WTC11 (cell line): ENCODE data around the gene GPRC5C. TPM values are rescaled to one million over a fixed set of nuclear protein-coding genes. Genes with fewer than 3 reads are reported as not detected.

Source experiments
- ATAC-seq: fragments of 200-7000 bp; cut with Tn5 transposase; 2 replicates; pipeline ENCODE4 v1.10.0; 2021; ENCODE audit warnings: mild to moderate bottlenecking, moderate library complexity
- CTCF ChIA-PET: fragments of 300-600 bp; sonication (Branson Sonifier 250); formaldehyde crosslinking; loops from one replicate; lab custom pipeline; 2021; ENCODE audit warnings: antibody characterized with exemption; lab: Charles Lee
- POLR2A ChIA-PET: fragments of 350-600 bp; sonication (Branson Sonifier 250); formaldehyde crosslinking; loops from one replicate; lab custom pipeline; 2021; ENCODE audit warnings: antibody characterized with exemption; lab: Charles Lee
- DNase-seq: peaks from one replicate; pipeline ENCODE4 v3.0.0; 2021; ENCODE audit warnings: low spot score
- H3K27ac Mint-ChIP-seq: 2 replicates; pipeline ENCODE4 v1.8.0; 2021; ENCODE audit warnings: mixed read lengths
- H3K27me3 Mint-ChIP-seq: 2 replicates; pipeline ENCODE4 v1.8.0; 2021; ENCODE audit warnings: low read depth, mild to moderate bottlenecking, moderate library complexity, mixed read lengths
- H3K36me3 Mint-ChIP-seq: 2 replicates; pipeline ENCODE4 v1.8.0; 2021; ENCODE audit warnings: mixed read lengths
- H3K4me1 Mint-ChIP-seq: 2 replicates; pipeline ENCODE4 v1.8.0; 2022; ENCODE audit warnings: mixed read lengths
- H3K4me3 Mint-ChIP-seq: 2 replicates; pipeline ENCODE4 v1.8.0; 2021; ENCODE audit warnings: mild to moderate bottlenecking, moderate library complexity, mixed read lengths
- H3K9me3 Mint-ChIP-seq: 2 replicates; pipeline ENCODE4 v1.8.0; 2021; ENCODE audit warnings: mixed read lengths
- ATF2 ChIP-seq: sonication (generic); formaldehyde crosslinking; IDR thresholded peaks from 2 replicates; pipeline ENCODE4 v1.8.1; 2022; ENCODE audit warnings: low read depth, missing genetic modification reagents, borderline replicate concordance
- CTCF ChIP-seq: fragments of 200-600 bp; IDR thresholded peaks from 2 replicates; pipeline ENCODE4 v1.8.0; 2022; ENCODE audit warnings: antibody characterized with exemption
- FOXK1 ChIP-seq: sonication (generic); formaldehyde crosslinking; IDR thresholded peaks from 2 replicates; pipeline ENCODE4 v1.8.0; 2022; ENCODE audit warnings: mild to moderate bottlenecking, moderate library complexity, missing genetic modification reagents
- FOXP4 ChIP-seq: sonication (generic); formaldehyde crosslinking; IDR thresholded peaks from 2 replicates; pipeline ENCODE4 v1.8.0; 2022; ENCODE audit warnings: mild to moderate bottlenecking, missing genetic modification reagents
- GTF2I ChIP-seq: fragments of 250-450 bp; sonication (Bioruptor Pico); conservative IDR thresholded peaks from 2 replicates; pipeline ENCODE4 v1.4.0; 2021; ENCODE audit warnings: mild to moderate bottlenecking
- IRF2 ChIP-seq: sonication (generic); formaldehyde crosslinking; IDR thresholded peaks from 2 replicates; pipeline ENCODE4 v1.8.0; 2022; ENCODE audit warnings: low read depth, missing genetic modification reagents, borderline replicate concordance
- JAZF1 ChIP-seq: fragments of 250-450 bp; sonication (Bioruptor Pico); IDR thresholded peaks from 2 replicates; pipeline ENCODE4 v1.9.0; 2021; ENCODE audit warnings: moderate library complexity, mild to moderate bottlenecking, inconsistent platforms
- MAX ChIP-seq: sonication (generic); formaldehyde crosslinking; IDR thresholded peaks from 2 replicates; pipeline ENCODE4 v1.8.0; 2022; ENCODE audit warnings: mild to moderate bottlenecking, missing genetic modification reagents
- MYBL2 ChIP-seq: sonication (generic); formaldehyde crosslinking; IDR thresholded peaks from 2 replicates; pipeline ENCODE4 v1.8.1; 2023; ENCODE audit warnings: mild to moderate bottlenecking, moderate library complexity, missing genetic modification reagents
- NFE2L1 ChIP-seq: sonication (generic); formaldehyde crosslinking; IDR thresholded peaks from 2 replicates; pipeline ENCODE4 v1.8.1; 2023; ENCODE audit warnings: missing genetic modification reagents
- NR1H2 ChIP-seq: sonication (generic); formaldehyde crosslinking; IDR thresholded peaks from 2 replicates; pipeline ENCODE4 v1.9.0; 2021; ENCODE audit warnings: mild to moderate bottlenecking, moderate library complexity, missing genetic modification reagents
- RORB ChIP-seq: fragments of 250-450 bp; sonication (Bioruptor Pico); IDR thresholded peaks from 2 replicates; pipeline ENCODE4 v1.9.0; 2021; ENCODE audit warnings: mild to moderate bottlenecking
- ZNF138 ChIP-seq: sonication (generic); formaldehyde crosslinking; conservative IDR thresholded peaks from 2 replicates; pipeline ENCODE4 v1.8.1; 2022; ENCODE audit warnings: mild to moderate bottlenecking, moderate library complexity, missing genetic modification reagents
- ZNF232 ChIP-seq: sonication (generic); formaldehyde crosslinking; IDR thresholded peaks from 2 replicates; pipeline ENCODE4 v1.8.0; 2022; ENCODE audit warnings: mild to moderate bottlenecking, missing genetic modification reagents
- ZNF317 ChIP-seq: sonication (generic); formaldehyde crosslinking; IDR thresholded peaks from 2 replicates; pipeline ENCODE4 v1.8.1; 2023; ENCODE audit warnings: low read depth, mild to moderate bottlenecking, moderate library complexity, missing genetic modification reagents, borderline replicate concordance
- ZNF416 ChIP-seq: fragments of 250-450 bp; sonication (Bioruptor Pico); IDR thresholded peaks from 2 replicates; pipeline ENCODE4 v1.9.0; 2021; ENCODE audit warnings: mild to moderate bottlenecking, inconsistent platforms
- ZNF512 ChIP-seq: sonication (generic); formaldehyde crosslinking; IDR thresholded peaks from 2 replicates; pipeline ENCODE4 v1.8.1; 2022; ENCODE audit warnings: missing genetic modification reagents, borderline replicate concordance
- ZNF532 ChIP-seq: fragments of 250-450 bp; sonication (Bioruptor Pico); IDR thresholded peaks from 2 replicates; pipeline ENCODE4 v1.9.0; 2021; ENCODE audit warnings: mild to moderate bottlenecking, borderline replicate concordance
- total RNA-seq: library from RNA; stranded (reverse); gene quantifications from 3 replicates; pipeline ENCODE4 v1.2.3, GENCODE V29; 2021

The GPRC5C gene
- total RNA-seq, 1 experiment from 2014 or later, result 19.6 TPM

GRCh38 chr17:74437702-74438101 lies 5.8 kb downstream of the GPRC5C start:
- H3K27ac Mint-ChIP-seq, result no peak overlapping the region
- peaks cover 7% of the 10 kb centered on the region; the same call in 1 of the 2 replicates for H3K36me3 Mint-ChIP-seq
- ATAC-seq, result no peak
- peaks cover 3% of the 10 kb centered on the region for H3K9me3 Mint-ChIP-seq
- peaks cover 18% of the 10 kb centered on the region for H3K4me1 Mint-ChIP-seq
- peak; percentile 52 for DNase-seq
- no peak overlapping the region for H3K4me3 Mint-ChIP-seq
- POLR2A ChIA-PET, result interaction anchor here (0.5 to 1.0 kb wide), 2 partner anchors 16 to 418 kb away, joined by 3 to 4 read pairs; no protein-coding TSS in a partner anchor
- TF ChIP-seq ZNF232 (CRISPR knock-in tag) (no peak), CTCF (peak; percentile 82), ZNF532 (CRISPR knock-in tag) (no peak)
- CTCF ChIA-PET, result interaction anchor here (0.6 to 7.4 kb wide), 28 partner anchors 8 to 425 kb away, joined by 3 to 151 read pairs (median 5); partner anchors contain the start of genes BTBD17, CD300A and RAB37
- H3K27me3 Mint-ChIP-seq, result peaks cover 11% of the 10 kb centered on the region

GRCh38 chr17:74439691-74440567 lies 8.0 kb downstream of the GPRC5C start:
- no peak for ATAC-seq
- Mint-ChIP-seq H3K9me3 (peaks cover 3% of the 10 kb centered on the region), H3K4me1 (peaks cover 28% of the 10 kb centered on the region), H3K4me3 (no peak overlapping the region), H3K36me3 (peaks cover 7% of the 10 kb centered on the region; the same call in 1 of the 2 replicates), H3K27ac (no peak overlapping the region), H3K27me3 (no peaks in the 10 kb centered on the region)
- CTCF ChIA-PET, result interaction anchor here (1.5 to 7.4 kb wide), 5 partner anchors 10 to 93 kb away, joined by 3 to 151 read pairs (median 24); no protein-coding TSS in a partner anchor
- POLR2A ChIA-PET, result no interaction called here
- no peak for TF ChIP-seq NR1H2 (CRISPR knock-in tag)
- TF ChIP-seq RORB (CRISPR knock-in tag), result no peak
- TF ChIP-seq ZNF416, result no peak
- TF ChIP-seq ZNF232 (CRISPR knock-in tag), result no peak
- no peak for TF ChIP-seq FOXK1 (CRISPR knock-in tag)
- no peak for TF ChIP-seq JAZF1 (CRISPR knock-in tag)
- no peak for TF ChIP-seq GTF2I (CRISPR knock-in tag)
- TF ChIP-seq FOXP4 (CRISPR knock-in tag), result no peak
- no peak for TF ChIP-seq ZNF317 (CRISPR knock-in tag)
- no peak for TF ChIP-seq MYBL2
- TF ChIP-seq NFE2L1 (CRISPR knock-in tag), result no peak
- TF ChIP-seq IRF2 (CRISPR knock-in tag), result no peak
- no peak for TF ChIP-seq MAX (CRISPR knock-in tag)
- no peak for TF ChIP-seq ATF2
- no peak for TF ChIP-seq ZNF138 (CRISPR knock-in tag)
- no peak for TF ChIP-seq ZNF512 (CRISPR knock-in tag)
- DNase-seq, result no peak
